GM03348 (cell line): Measurements from ENCODE around the gene MRPL10.
"Not testable (repeated sequence)": the region's sequence is repeated elsewhere in the genome, so short reads cannot be mapped to it uniquely, and the experiment has no call there.

ENCODE experiments used
- DNase-seq: peaks from one replicate; pipeline ENCODE4 v3.0.0; 2012; ENCODE audit warnings: low spot score

Gene MRPL10

DNA sequence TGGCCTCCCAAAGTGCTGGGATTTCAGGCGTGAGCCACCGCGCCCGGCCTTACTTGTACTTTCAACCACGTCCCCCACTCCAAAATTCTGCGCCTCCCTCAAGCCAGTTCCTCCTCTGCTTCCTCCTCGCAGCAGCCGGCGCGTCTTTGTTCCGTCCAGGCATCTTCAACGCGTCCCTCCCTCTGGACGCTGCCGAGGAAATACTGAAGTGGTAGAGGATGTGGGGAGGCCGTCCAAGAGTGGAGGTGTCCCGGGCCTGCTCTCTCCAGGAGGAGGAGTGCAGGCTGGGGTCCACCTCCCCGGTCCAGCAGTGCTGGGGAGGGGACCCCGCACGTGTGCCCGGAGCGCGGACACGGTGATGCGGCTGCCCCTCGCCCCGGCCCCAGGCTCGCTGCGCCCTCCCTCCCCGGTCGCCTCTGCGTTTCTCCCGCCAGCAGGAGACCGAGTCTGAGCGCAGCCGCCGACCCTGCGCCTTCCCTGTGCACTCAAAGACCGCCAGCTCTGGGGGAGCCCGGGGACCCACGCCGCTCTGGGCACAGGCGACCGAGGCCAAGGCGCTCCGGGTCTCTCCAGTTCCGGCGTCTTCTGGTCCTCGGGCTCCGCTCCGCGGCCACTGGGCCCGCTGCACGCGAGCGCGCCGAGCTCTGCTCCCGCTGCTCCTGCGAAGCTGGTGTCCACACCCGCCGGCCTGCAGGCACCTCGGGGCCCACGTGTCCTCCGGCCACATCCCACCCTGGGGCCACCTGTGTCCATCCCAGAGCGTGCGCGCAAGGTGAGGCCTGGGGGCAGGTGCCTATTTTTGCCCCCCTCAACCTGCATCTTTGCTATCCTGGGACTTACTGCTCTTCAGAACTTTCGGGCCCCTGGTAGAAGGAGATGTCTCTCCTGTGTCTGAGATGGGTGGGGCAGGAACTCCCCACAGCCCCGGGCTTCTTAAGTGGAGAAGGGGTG, 41.5 kb downstream of the MRPL10 start:
- peak; percentile 87 for DNase-seq

DNA sequence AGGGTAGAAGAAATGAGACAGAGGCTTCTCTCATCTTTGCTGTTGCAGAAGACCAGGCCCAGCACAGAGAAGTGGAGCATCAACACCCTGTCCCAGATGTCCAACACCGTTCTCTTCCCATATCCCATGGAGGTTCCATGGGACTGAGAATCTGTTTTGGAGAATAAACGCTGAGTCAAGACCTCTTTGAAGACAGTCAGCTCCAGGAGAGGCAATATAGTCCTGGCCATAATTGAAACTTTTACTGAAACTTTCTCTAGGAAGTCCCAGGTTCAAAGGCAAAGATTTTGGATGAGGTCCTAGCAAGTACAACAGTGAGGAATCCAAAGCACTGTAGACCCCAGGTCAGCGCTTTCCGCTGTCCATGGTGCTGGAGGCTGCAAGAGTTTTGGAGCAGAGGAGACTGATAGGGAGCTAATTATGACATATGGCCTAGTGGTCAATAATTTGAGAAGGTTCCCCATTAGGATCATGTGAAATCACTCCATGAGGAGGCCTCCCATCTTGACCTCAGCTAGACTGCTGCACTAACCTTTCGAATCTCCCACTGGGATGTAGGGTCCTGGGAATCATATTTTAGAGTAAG, 45.7 kb downstream of the MRPL10 start:
- no peak for DNase-seq

- no peak for DNase-seq
These were observed 49.9 kb downstream of the MRPL10 start for GRCh38 chr17:47781397-47781796.

DNA sequence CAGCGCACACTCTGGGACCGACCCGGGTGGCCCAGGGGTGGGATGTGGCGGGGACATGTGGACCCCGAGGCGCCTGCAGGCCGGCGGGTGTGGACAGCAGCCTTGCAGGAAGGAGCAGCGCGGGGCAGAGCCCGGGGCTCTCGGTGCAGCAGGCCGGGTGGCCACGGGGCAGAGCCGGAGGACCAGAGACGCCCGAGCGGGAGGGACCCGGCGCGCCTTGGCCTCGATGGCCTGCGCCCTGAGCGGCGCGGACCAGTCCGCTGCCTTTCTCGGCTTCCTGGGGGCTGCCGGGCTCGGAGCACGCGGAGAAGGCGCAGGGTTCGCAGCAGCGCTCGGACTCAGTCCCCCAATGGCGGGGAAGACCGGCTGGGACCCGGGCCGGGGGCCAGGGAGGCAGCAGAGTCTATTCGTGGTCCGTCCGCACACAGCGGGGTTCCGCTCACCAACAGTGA, 53.1 kb downstream of the MRPL10 start:
- DNase-seq = no peak

DNA sequence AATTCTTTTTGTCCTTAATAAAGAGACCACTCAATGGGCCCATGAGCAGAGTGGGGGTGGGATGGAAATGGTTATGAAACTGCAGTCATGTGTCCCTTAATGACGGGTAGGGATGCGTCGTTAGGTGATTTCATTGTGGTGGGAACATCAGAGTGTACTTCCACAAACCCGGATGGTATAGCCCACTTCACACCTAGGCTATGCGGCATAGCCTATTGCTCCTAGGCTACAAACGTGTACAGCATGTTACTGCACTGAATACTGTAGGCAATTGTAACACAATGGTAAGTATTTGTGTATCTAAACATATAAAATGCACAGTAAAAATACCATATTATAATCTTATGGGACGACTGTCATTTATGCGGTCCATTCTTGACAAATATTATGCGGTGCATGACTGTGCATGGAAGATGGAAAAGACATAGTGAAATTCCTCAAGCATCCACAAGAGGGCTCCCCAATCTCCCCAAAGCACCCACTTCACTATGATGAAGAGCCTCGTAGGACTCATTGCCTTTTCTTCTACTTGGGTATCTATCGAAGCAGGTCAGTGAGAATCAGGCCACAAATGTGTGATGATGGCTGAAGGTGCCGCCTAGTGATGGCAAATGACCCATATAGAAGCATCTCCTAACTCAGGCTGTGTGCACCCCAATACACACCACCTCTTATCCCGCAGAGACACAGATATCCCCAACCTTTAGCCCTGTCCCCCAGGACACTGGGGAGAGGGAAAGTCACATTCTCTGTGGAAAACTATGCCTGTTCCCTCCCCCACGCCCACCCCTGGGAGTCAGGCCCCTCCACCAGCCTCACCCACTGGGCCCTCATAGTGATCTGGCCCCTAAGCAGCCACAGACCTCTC, 54.8 kb downstream of the MRPL10 start:
- peak; percentile 76 for DNase-seq

DNA sequence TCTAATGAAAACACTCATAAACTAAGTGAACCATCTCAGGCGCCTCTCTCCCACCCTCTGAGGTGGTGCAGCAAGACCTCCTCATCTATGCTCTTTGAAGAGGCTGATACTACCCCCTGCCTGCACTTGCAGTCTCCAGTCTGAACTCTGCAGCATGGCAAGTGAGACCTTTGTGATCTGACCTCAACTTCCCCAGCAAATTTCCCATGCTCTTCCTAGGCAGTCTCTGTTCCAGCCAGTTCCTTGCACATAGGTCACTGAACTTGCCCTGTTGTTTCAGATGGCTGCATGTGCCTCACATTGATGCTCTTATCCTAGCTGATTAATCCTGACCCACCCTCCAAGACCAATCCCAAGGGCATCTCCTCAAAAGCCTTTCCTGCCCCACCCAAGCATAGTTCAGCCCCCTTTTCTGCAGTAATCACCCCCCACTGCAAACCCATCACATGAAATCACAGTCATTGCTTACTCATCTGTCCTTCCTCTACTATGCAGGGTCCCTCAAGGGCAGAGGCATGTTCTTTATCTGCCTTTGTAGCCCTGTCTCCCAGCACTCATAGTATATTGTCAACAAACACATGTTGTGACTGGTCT, 56.3 kb downstream of the MRPL10 start:
- no peak for DNase-seq

GRCh38 chr17:47774331-47774730, 57.0 kb downstream of the MRPL10 start:
- DNase-seq = no peak

DNA sequence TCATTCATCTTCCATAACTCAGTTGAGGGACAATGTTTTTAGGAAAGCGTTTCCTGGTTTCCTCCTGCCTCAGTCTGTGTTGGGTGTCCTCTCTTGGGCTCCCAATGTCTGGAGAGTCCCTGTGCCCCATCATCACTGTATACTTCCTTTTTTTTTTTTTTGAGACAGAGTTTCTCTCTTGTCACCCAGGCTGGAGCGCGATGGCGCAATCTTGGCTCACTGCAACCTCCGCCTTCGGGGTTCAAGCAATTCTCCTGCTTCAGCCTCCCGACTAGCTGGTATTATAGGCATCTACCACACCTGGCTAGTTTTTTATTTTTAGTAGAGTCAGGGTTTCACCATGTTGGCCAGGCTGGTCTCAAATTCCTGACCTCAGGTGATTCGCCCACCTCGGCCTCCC, 57.7 kb downstream of the MRPL10 start:
- not testable (repeated sequence) for DNase-seq
